Neural progenitor cell (in vitro differentiated cells): ENCODE results near the gene DYNLT1. TPM values are rescaled to one million over a fixed set of nuclear protein-coding genes. Genes with fewer than 3 reads are reported as not detected.

ENCODE experiments used
- DNase-seq: peaks from one replicate; pipeline ENCODE4 v3.0.0-alpha.2; 2016; ENCODE audit warnings: low spot score
- H2AFZ ChIP-seq: fragments of 200-600 bp; sonication (generic); replicated peaks from 2 replicates; pipeline ENCODE4 v1.6.1; 2016; ENCODE audit warnings: antibody characterized with exemption
- H3F3A ChIP-seq: fragments of 200-600 bp; sonication (generic); 2 replicates; pipeline ENCODE4 v1.6.1; 2016; ENCODE audit warnings: antibody characterized with exemption, low read depth
- H3K27ac ChIP-seq: fragments of 200-600 bp; sonication (generic); 2 replicates; pipeline ENCODE4 v1.5.1; 2016; ENCODE audit warnings: mild to moderate bottlenecking
- H3K27me3 ChIP-seq: fragments of 200-600 bp; sonication (generic); 2 replicates; pipeline ENCODE4 v1.6.1; 2016; ENCODE audit warnings: mild to moderate bottlenecking, moderate library complexity
- H3K36me3 ChIP-seq: fragments of 200-600 bp; sonication (generic); 2 replicates; pipeline ENCODE4 v1.5.1; 2016
- H3K4me1 ChIP-seq: fragments of 200-600 bp; sonication (generic); 2 replicates; pipeline ENCODE4 v1.6.1; 2016; ENCODE audit warnings: mixed run types
- H3K4me2 ChIP-seq: fragments of 200-600 bp; sonication (generic); 2 replicates; pipeline ENCODE4 v1.6.1; 2016
- H3K4me3 ChIP-seq: fragments of 200-600 bp; sonication (generic); 2 replicates; pipeline ENCODE4 v1.5.1; 2016
- H3K79me2 ChIP-seq: fragments of 200-600 bp; sonication (generic); 2 replicates; pipeline ENCODE4 v1.6.1; 2016; ENCODE audit warnings: low read depth
- H3K9ac ChIP-seq: fragments of 200-600 bp; sonication (generic); 2 replicates; pipeline ENCODE4 v1.6.1; 2016
- H3K9me3 ChIP-seq: fragments of 200-600 bp; sonication (generic); 2 replicates; pipeline ENCODE4 v1.5.1; 2016; ENCODE audit warnings: low read depth
- H4K20me1 ChIP-seq: fragments of 200-600 bp; sonication (generic); 2 replicates; pipeline ENCODE4 v1.6.1; 2016; ENCODE audit warnings: low read depth
- H3K27ac Mint-ChIP-seq: 3 replicates; pipeline ENCODE4 v1.8.0; 2021; ENCODE audit warnings: mixed read lengths
- H3K27me3 Mint-ChIP-seq: 2 replicates; pipeline ENCODE4 v1.8.0; 2022; ENCODE audit warnings: low read depth, mild to moderate bottlenecking, inconsistent platforms, moderate library complexity, mixed read lengths; ENCODE audit not compliant: insufficient read depth
- H3K36me3 Mint-ChIP-seq: 3 replicates; pipeline ENCODE4 v1.8.0; 2021; ENCODE audit warnings: mixed read lengths
- H3K4me1 Mint-ChIP-seq: 3 replicates; pipeline ENCODE4 v1.8.0; 2021; ENCODE audit warnings: mixed read lengths
- H3K4me3 Mint-ChIP-seq: 3 replicates; pipeline ENCODE4 v1.8.0; 2021; ENCODE audit warnings: mild to moderate bottlenecking, moderate library complexity, mixed read lengths
- H3K9me3 Mint-ChIP-seq: 3 replicates; pipeline ENCODE4 v1.8.0; 2020; ENCODE audit warnings: mixed read lengths
- CTCF ChIP-seq: fragments of 200-600 bp; sonication (generic); IDR thresholded peaks from 2 replicates; pipeline ENCODE4 v1.5.1; 2017; ENCODE audit warnings: antibody characterized with exemption, mild to moderate bottlenecking
- EZH2 ChIP-seq: fragments of 200-600 bp; sonication (generic); IDR thresholded peaks from 2 replicates; pipeline ENCODE4 v1.6.1; 2017; ENCODE audit warnings: antibody characterized with exemption, mild to moderate bottlenecking, moderate library complexity
- EZH2phosphoT487 ChIP-seq: fragments of 200-600 bp; sonication (generic); IDR thresholded peaks from 2 replicates; pipeline ENCODE4 v1.6.1; 2017; ENCODE audit warnings: antibody characterized with exemption
- total RNA-seq: library from RNA; depleted of rRNA; stranded (reverse); fragments of >200 nt; gene quantifications from 2 replicates; pipeline ENCODE4 v1.2.3, GENCODE V29; 2015; ENCODE audit warnings: low replicate concordance

Gene DYNLT1
- total RNA-seq, 1 donor from 2014 or later = 82.8 TPM

GRCh38 chr6:158605266-158605878 lies 39.2 kb downstream of the DYNLT1 start:
- H3K27me3 ChIP-seq = no peaks in the 10 kb centered on the region
- no peak overlapping the region for H3K27ac ChIP-seq
- H3K4me3 ChIP-seq = no peak overlapping the region
- no peaks in the 10 kb centered on the region for H3K36me3 ChIP-seq
- Mint-ChIP-seq H3K27me3 (peaks cover 2% of the 10 kb centered on the region), H3K36me3 (peaks cover 5% of the 10 kb centered on the region), H3K9me3 (no peaks in the 10 kb centered on the region), H3K4me3 (no peak overlapping the region), H3K27ac (no peak overlapping the region), H3K4me1 (no peaks in the 10 kb centered on the region)
- H3K79me2 ChIP-seq = no peaks in the 10 kb centered on the region
- no peak overlapping the region for H3K4me2 ChIP-seq
- DNase-seq = peak; percentile 77
- TF ChIP-seq EZH2 = no peak
- TF ChIP-seq EZH2phosphoT487 = no peak
- TF ChIP-seq CTCF = peak; percentile 70
- H4K20me1 ChIP-seq = no peaks in the 10 kb centered on the region
- no peaks in the 10 kb centered on the region for H3K9me3 ChIP-seq
- no peaks in the 10 kb centered on the region for H3K4me1 ChIP-seq
- H3K9ac ChIP-seq = no peak overlapping the region
- H3F3A ChIP-seq = no peaks in the 10 kb centered on the region
- no peak overlapping the region for H2AFZ ChIP-seq

GRCh38 chr6:158604048-158604406 lies 40.5 kb downstream of the DYNLT1 start:
- H3K4me2 ChIP-seq = no peak overlapping the region
- Mint-ChIP-seq H3K36me3 (peaks cover 8% of the 10 kb centered on the region), H3K27me3 (peaks cover 2% of the 10 kb centered on the region), H3K4me3 (no peak overlapping the region), H3K4me1 (no peaks in the 10 kb centered on the region), H3K9me3 (no peaks in the 10 kb centered on the region), H3K27ac (no peak overlapping the region)
- TF ChIP-seq CTCF = no peak
- TF ChIP-seq EZH2phosphoT487 = no peak
- no peak for TF ChIP-seq EZH2
- H3K79me2 ChIP-seq = no peaks in the 10 kb centered on the region
- no peak for DNase-seq
- no peak overlapping the region for H3K4me3 ChIP-seq
- no peaks in the 10 kb centered on the region for H3K27me3 ChIP-seq
- no peaks in the 10 kb centered on the region for H3K4me1 ChIP-seq
- no peak overlapping the region for H2AFZ ChIP-seq
- H4K20me1 ChIP-seq = no peaks in the 10 kb centered on the region
- no peaks in the 10 kb centered on the region for H3F3A ChIP-seq
- no peaks in the 10 kb centered on the region for H3K9me3 ChIP-seq
- H3K9ac ChIP-seq = no peak overlapping the region
- H3K27ac ChIP-seq = no peak overlapping the region
- no peaks in the 10 kb centered on the region for H3K36me3 ChIP-seq

DNA sequence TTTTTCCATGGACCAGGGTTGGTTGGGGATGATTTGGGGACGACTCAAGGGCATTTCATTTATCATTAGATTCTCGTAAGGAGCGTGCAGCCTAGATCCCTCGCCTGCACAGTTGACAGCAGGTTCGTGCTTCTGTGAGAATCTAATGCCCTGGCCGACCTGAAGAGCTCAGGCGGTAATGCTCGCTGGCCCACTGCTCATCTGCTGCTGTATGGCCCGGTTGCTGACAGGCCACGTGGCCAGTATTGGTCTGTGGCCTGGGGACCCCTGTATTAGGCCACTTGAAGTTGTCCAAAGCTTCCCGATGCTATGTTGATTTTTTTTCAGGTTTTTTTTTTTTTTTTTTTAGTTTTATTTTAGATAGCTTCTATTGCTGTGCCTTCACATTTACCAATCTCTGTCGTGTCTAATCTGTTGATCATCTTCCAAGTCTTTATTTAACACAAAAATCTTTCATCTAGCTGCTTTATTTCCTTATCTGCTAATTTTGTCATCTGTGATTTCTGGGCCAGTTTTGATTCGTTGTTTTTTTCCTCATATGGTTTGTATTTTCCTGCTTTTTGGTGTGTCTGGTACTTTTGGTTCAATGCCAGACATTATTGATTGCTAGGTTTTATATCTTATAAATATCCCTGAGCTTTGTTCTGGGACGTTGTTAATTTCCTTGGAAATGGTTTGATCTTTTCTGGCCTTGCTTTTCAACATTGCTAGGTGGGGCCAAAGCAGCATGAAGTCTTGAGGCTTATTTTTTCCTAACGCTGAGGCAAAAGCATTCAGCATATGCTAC lies 41.1 kb downstream of the DYNLT1 start:
- Histone ChIP-seq H3K4me3 (no peak overlapping the region), H3K9ac (no peak overlapping the region), H3K9me3 (no peaks in the 10 kb centered on the region), H3K27ac (no peak overlapping the region), H3K4me2 (no peak overlapping the region), H3K79me2 (no peaks in the 10 kb centered on the region), H3F3A (no peaks in the 10 kb centered on the region), H3K27me3 (no peaks in the 10 kb centered on the region), H3K4me1 (no peaks in the 10 kb centered on the region), H2AFZ (no peak overlapping the region), H3K36me3 (no peaks in the 10 kb centered on the region), H4K20me1 (no peaks in the 10 kb centered on the region)
- H3K27me3 Mint-ChIP-seq = peaks cover 2% of the 10 kb centered on the region
- no peak for TF ChIP-seq EZH2phosphoT487
- TF ChIP-seq CTCF = no peak
- no peak for TF ChIP-seq EZH2
- H3K4me3 Mint-ChIP-seq = no peak overlapping the region
- H3K9me3 Mint-ChIP-seq = no peaks in the 10 kb centered on the region
- DNase-seq = no peak
- no peak overlapping the region for H3K27ac Mint-ChIP-seq
- H3K36me3 Mint-ChIP-seq = peaks cover 8% of the 10 kb centered on the region
- H3K4me1 Mint-ChIP-seq = no peaks in the 10 kb centered on the region
